ENCODE results near the gene HES2.
"Not testable (repeated sequence)": the region's sequence is repeated elsewhere in the genome, so short reads cannot be mapped to it uniquely, and the experiment has no call there.

The HES2 gene

GRCh38 chr1:6384135-6384534, 35.6 kb downstream of the HES2 start:
- DNase-seq = no peak

- DNase-seq = no peak
Measured at GRCh38 chr1:6380037-6380436, 39.7 kb downstream of the HES2 start.

GRCh38 chr1:6378096-6378746, 41.5 kb downstream of the HES2 start:
- no peak for DNase-seq

- no peak for DNase-seq
Measured at GRCh38 chr1:6373961-6374720, 45.6 kb downstream of the HES2 start.

GRCh38 chr1:6372236-6372635, 47.5 kb downstream of the HES2 start:
- not testable (repeated sequence) for DNase-seq

- no peak for DNase-seq
Measured at GRCh38 chr1:6370006-6370405, 49.7 kb downstream of the HES2 start.

GRCh38 chr1:6367381-6368012, 52.2 kb downstream of the HES2 start:
- DNase-seq = no peak

- no peak for DNase-seq
Measured at GRCh38 chr1:6365047-6365446, 54.7 kb downstream of the HES2 start.

GRCh38 chr1:6363085-6363884, 56.4 kb downstream of the HES2 start:
- DNase-seq = peak; percentile 21 to 27

Measured in Kasumi-1 (cell line).